Cardiac ventricle fibroblast (primary cell): ENCODE results near the gene FRMD7. TPM values are rescaled to one million over a fixed set of nuclear protein-coding genes. Genes with fewer than 3 reads are reported as not detected.

Experiments
- total RNA-seq: library from RNA; depleted of rRNA; stranded (reverse); fragments of >200 nt; gene quantifications from 2 replicates; pipeline ENCODE4 v1.2.3, GENCODE V29; 2015

FRMD7 gene
- 0.06 TPM in 1 of 2 replicates, not detected in the other for total RNA-seq

GRCh38 chrX:132127743-132128142 is at the start of gene FRMD7:
Gene FRMD7 (minus strand): TSS chrX:132128020. CDS start chrX:132127844, 176 bp downstream.

Other genes starting within 250 kb of the FRMD7 start
- 2.3 and 4.5 TPM in 2 replicates for gene STK26, start 104.7 kb downstream of the FRMD7 start, total RNA-seq
- 9.6 and 9.8 TPM in 2 replicates for gene RAP2C, start 91.4 kb upstream of the FRMD7 start, total RNA-seq